ENCODE measurements around the gene KBTBD7. TPM values are rescaled to one million over a fixed set of nuclear protein-coding genes. Genes with fewer than 3 reads are reported as not detected.

The KBTBD7 gene
- total RNA-seq, 1 experiment from 2014 or later, result 12.9 TPM

DNA sequence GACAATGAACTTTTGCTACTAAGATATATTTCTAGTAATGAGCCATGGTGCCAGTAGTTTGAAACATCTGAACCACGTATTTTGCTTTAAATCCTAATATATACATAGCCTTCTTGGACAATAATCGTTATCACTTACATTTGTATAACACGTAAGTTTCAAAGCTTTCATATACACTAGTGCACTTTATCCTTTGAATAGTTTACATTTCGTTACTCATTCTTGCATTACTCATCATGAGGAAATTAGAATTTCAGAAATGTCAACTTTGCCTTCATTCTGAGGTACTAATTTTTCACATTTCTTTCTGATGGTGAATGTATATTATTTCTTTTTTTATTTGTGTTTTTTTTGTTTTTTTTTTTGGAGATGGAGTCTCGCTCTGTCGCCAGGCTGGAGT lies 5.8 kb downstream of the KBTBD7 start:
- Histone ChIP-seq H3K23ac (ENCODE audit: insufficient read length, low read depth, low read length) (no peak overlapping the region), H4K20me1 (ENCODE audit: control insufficient read depth, insufficient read depth, insufficient read length) (no peaks in the 10 kb centered on the region), H2AK5ac (ENCODE audit: insufficient read length, low read length) (no peak overlapping the region), H2BK15ac (ENCODE audit: low read depth, low read length) (no peak overlapping the region), H4K8ac (replicated peaks; ENCODE audit: insufficient read length, low read depth, low read length) (no peak overlapping the region), H3K9me3 (ENCODE audit: control insufficient read depth, low read depth, low read length) (no peaks in the 10 kb centered on the region), H2BK120ac (ENCODE audit: low read depth, low read length, poor library complexity, severe bottlenecking) (no peak overlapping the region), H4K5ac (ENCODE audit: insufficient read length, low read depth, low read length) (no peak overlapping the region), H3K18ac (ENCODE audit: insufficient read length, low read depth, low read length) (no peak overlapping the region), H3K56ac (ENCODE audit: insufficient read length, low read depth, low read length) (no peak overlapping the region), H2BK12ac (ENCODE audit: insufficient read length, low read depth, low read length) (no peak overlapping the region), H3K27ac (ENCODE audit: insufficient read length, low read depth, low read length) (no peak overlapping the region), H3K23me2 (ENCODE audit: insufficient read length, low read depth, low read length, poor library complexity, severe bottlenecking) (no peaks in the 10 kb centered on the region), H3K4me2 (ENCODE audit: insufficient read depth, insufficient read length, low read length) (no peak overlapping the region), H2BK5ac (ENCODE audit: insufficient read length, low read length) (no peak overlapping the region), H2AFZ (ENCODE audit: low read length) (no peak overlapping the region), H3K9ac (ENCODE audit: extremely low read depth, insufficient read length, low read length) (no peak overlapping the region), H3K27me3 (ENCODE audit: insufficient read depth, low read length) (no peaks in the 10 kb centered on the region), H3K79me1 (ENCODE audit: insufficient read depth, low read depth, low read length, poor library complexity, severe bottlenecking) (no peaks in the 10 kb centered on the region), H4K91ac (ENCODE audit: insufficient read length, low read depth, low read length) (no peak overlapping the region), H3K4ac (ENCODE audit: low read depth, low read length) (no peak overlapping the region), H2BK20ac (ENCODE audit: low read depth, low read length, poor library complexity, severe bottlenecking) (no peak overlapping the region), H3K79me2 (ENCODE audit: insufficient read depth, low read length) (0 out of 2 replicates have a peak, but pooled peaks cover 2% of the 10 kb centered on the region), H3K4me1 (ENCODE audit: insufficient read depth, low read length) (no peaks in the 10 kb centered on the region; the same call in 1 of the 2 replicates), H3K14ac (ENCODE audit: insufficient read depth, low read length) (no peak overlapping the region), H3T11ph (ENCODE audit: low read length) (no peak overlapping the region)
- peaks cover 9 to 16% of the 10 kb centered on the region in 2 experiments for H3K4me1 Mint-ChIP-seq
- H3K4me3 Mint-ChIP-seq, result no peak overlapping the region
- TF ChIP-seq, protein P1, sequence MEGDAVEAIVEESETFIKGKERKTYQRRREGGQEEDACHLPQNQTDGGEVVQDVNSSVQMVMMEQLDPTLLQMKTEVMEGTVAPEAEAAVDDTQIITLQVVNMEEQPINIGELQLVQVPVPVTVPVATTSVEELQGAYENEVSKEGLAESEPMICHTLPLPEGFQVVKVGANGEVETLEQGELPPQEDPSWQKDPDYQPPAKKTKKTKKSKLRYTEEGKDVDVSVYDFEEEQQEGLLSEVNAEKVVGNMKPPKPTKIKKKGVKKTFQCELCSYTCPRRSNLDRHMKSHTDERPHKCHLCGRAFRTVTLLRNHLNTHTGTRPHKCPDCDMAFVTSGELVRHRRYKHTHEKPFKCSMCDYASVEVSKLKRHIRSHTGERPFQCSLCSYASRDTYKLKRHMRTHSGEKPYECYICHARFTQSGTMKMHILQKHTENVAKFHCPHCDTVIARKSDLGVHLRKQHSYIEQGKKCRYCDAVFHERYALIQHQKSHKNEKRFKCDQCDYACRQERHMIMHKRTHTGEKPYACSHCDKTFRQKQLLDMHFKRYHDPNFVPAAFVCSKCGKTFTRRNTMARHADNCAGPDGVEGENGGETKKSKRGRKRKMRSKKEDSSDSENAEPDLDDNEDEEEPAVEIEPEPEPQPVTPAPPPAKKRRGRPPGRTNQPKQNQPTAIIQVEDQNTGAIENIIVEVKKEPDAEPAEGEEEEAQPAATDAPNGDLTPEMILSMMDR (conservative IDR thresholded peaks at IDR 0.05), result no peak
- no peak overlapping the region for H3K27ac Mint-ChIP-seq
- H3K36me3 Mint-ChIP-seq (ENCODE audit: insufficient read depth in 1 of 3, low read depth in 3 of 3), result peaks cover 10 to 13% (median 12%) of the 10 kb centered on the region in 3 experiments
- no CpG with 5 or more reads among the region's 6 CpGs for WGBS (ENCODE audit: extremely low coverage, insufficient read length, low lambda C conversion rate)
- peaks cover 3% of the 10 kb centered on the region; the same call in 1 of the 2 replicates for H3K27me3 Mint-ChIP-seq (ENCODE audit: low read depth)
- H3K9me3 Mint-ChIP-seq, result peaks cover 3% of the 10 kb centered on the region in 2 experiments; a peak in 3 of 5 replicates
- no peak for DNase-seq

All from H9 (cell line).